Calu3 (cell line): Measurements from ENCODE around the gene NSD1. TPM values are rescaled to one million over a fixed set of nuclear protein-coding genes. Genes with fewer than 3 reads are reported as not detected.

Source experiments
- BruUV-seq: library from RNA; stranded (reverse); fragments of 400-500 nt; replicated peaks from 2 replicates; lab custom pipeline; 2021; lab: Mats Ljungman, UMichigan
- CTCF ChIA-PET: fragments of 300-600 bp; sonication (Branson Sonifier 250); formaldehyde crosslinking; loops from one replicate; lab custom pipeline; 2022; ENCODE audit warnings: antibody characterized with exemption; lab: Charles Lee
- DNase-seq: peaks from one replicate; pipeline ENCODE4 v3.0.0; 2022
- H3K27ac Mint-ChIP-seq: one replicate; pipeline ENCODE4 v1.8.0; 2022; ENCODE audit warnings: mixed read lengths; ENCODE audit not compliant: unreplicated experiment
- H3K27me3 Mint-ChIP-seq: one replicate; pipeline ENCODE4 v1.8.0; 2022; ENCODE audit warnings: mixed read lengths; ENCODE audit not compliant: unreplicated experiment
- H3K36me3 Mint-ChIP-seq: one replicate; pipeline ENCODE4 v1.8.0; 2022; ENCODE audit warnings: mild to moderate bottlenecking, moderate library complexity, mixed read lengths; ENCODE audit not compliant: insufficient read depth, unreplicated experiment
- H3K4me1 Mint-ChIP-seq: one replicate; pipeline ENCODE4 v1.8.0; 2022; ENCODE audit warnings: mild to moderate bottlenecking, low read depth, mixed read lengths; ENCODE audit not compliant: unreplicated experiment
- H3K4me3 Mint-ChIP-seq: one replicate; pipeline ENCODE4 v1.8.0; 2022; ENCODE audit warnings: mild to moderate bottlenecking, low read depth, moderate library complexity, mixed read lengths; ENCODE audit not compliant: unreplicated experiment
- H3K9me3 Mint-ChIP-seq: one replicate; pipeline ENCODE4 v1.8.0; 2022; ENCODE audit warnings: low read depth, mixed read lengths; ENCODE audit not compliant: unreplicated experiment
- CTCF ChIP-seq: fragments of 200-600 bp; IDR thresholded peaks from one replicate; pipeline ENCODE4 v1.8.0; 2022; ENCODE audit warnings: antibody characterized with exemption; ENCODE audit not compliant: unreplicated experiment
- intact Hi-C: fragments of 100-400 bp; cut with micrococcal nuclease; formaldehyde crosslinking; loops from one replicate; pipeline ENCODE4 v1.10.0; 2022; ENCODE audit not compliant: unreplicated experiment
- total RNA-seq: library from RNA; stranded (reverse); gene quantifications from 2 replicates; pipeline ENCODE4 v1.2.3, GENCODE V29; 2022

The NSD1 gene
- total RNA-seq, 1 experiment from 2014 or later: 61.4 TPM

GRCh38 chr5:177100714-177101121 lies 32.9 kb upstream of the NSD1 start:
- intact Hi-C loops: no loop called here
- CTCF ChIA-PET: interaction anchor here (0.7 to 1.3 kb wide), 2 partner anchors 14 to 440 kb away, joined by 4 to 13 read pairs; partner anchors contain the start of gene FGFR4
- Mint-ChIP-seq H3K27ac (peak overlapping the region; percentile 74), H3K36me3 (peaks cover 47% of the 10 kb centered on the region), H3K9me3 (no peaks in the 10 kb centered on the region), H3K4me1 (peaks cover 19% of the 10 kb centered on the region), H3K27me3 (no peaks in the 10 kb centered on the region), H3K4me3 (no peak overlapping the region)
- no peak for DNase-seq
- BruUV-seq: no TSS peak
- TF ChIP-seq CTCF: no peak

- CTCF ChIA-PET: interaction anchor here (0.7 kb wide), 2 partner anchors 11 to 92 kb away, joined by 4 to 5 read pairs; no protein-coding TSS in a partner anchor
- no peak overlapping the region for H3K27ac Mint-ChIP-seq
- H3K36me3 Mint-ChIP-seq: peaks cover 23% of the 10 kb centered on the region
- intact Hi-C loops: no loop called here
- TF ChIP-seq CTCF: no peak
- no peak overlapping the region for H3K4me3 Mint-ChIP-seq
- no peaks in the 10 kb centered on the region for H3K27me3 Mint-ChIP-seq
- peaks cover 19% of the 10 kb centered on the region for H3K4me1 Mint-ChIP-seq
- no peak for DNase-seq
- no peaks in the 10 kb centered on the region for H3K9me3 Mint-ChIP-seq
- BruUV-seq: no TSS peak
Observed at GRCh38 chr5:177103523-177104253, 29.9 kb upstream of the NSD1 start.

DNA sequence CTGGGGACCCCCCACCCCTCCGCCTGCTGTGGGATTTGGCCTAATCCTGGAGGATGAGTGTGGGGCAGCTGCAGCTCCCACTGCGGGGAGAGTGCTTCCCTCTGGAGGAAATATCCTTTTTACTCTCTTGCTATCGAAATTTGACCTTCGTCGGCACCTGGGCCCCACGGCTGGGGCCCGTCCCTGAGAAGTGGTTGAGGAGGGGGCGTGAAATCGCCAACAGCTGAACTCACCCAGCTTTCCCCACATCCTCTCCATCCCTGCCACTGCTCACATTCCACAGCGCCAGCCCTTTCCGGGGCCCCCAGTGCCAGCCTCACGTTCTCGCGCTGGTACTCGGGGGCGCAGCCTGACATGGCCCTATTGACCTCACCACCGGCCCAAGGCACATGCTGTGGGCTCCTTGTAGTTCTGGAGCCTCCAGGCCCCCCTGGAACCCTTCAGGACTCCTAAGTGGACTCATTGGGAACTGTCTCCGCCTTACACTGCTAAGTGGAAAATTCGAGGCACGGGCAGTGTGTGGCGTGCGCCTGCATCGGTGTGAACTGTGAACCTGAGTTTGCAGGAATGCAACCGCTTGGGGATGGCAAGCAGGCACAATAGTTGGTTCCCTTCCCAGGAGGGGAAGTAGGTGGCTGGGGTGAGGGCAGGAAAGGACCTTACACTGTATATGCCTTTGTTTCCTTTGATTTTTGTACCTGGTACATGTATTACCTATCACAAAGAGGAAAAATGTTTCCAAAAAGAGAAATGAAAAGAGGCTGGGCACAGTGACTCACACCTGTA lies 27.7 kb upstream of the NSD1 start:
- TF ChIP-seq CTCF: no peak
- BruUV-seq: no TSS peak
- Mint-ChIP-seq H3K4me1 (peaks cover 17% of the 10 kb centered on the region), H3K9me3 (no peaks in the 10 kb centered on the region), H3K4me3 (no peak overlapping the region), H3K27me3 (no peaks in the 10 kb centered on the region), H3K36me3 (peaks cover 3% of the 10 kb centered on the region), H3K27ac (no peak overlapping the region)
- intact Hi-C loops: no loop called here
- CTCF ChIA-PET: interaction anchor here (0.7 to 2.0 kb wide), 2 partner anchors 19 to 251 kb away, joined by 4 to 8 read pairs; partner anchors contain the start of gene FGFR4
- no peak for DNase-seq

- Mint-ChIP-seq H3K36me3 (peaks cover 6% of the 10 kb centered on the region), H3K27ac (no peak overlapping the region), H3K4me1 (peaks cover 27% of the 10 kb centered on the region), H3K27me3 (no peaks in the 10 kb centered on the region), H3K4me3 (no peak overlapping the region), H3K9me3 (no peaks in the 10 kb centered on the region)
- intact Hi-C loops: no loop called here
- CTCF ChIA-PET: interaction anchor here (0.7 to 2.0 kb wide), 2 partner anchors 15 to 20 kb away, joined by 4 to 8 read pairs; partner anchors contain the start of gene FGFR4
- no TSS peak for BruUV-seq
- TF ChIP-seq CTCF: no peak
- DNase-seq: no peak
Observed at GRCh38 chr5:177107159-177107558, 26.4 kb upstream of the NSD1 start.
